Prostate gland (tissue), 2 donors: ENCODE results near the gene CLEC3B.

Source experiments
- POLR2A ChIP-seq: fragments of 450-650 bp; IDR thresholded peaks from one replicate; pipeline ENCODE4 v1.6.1; 2016; ENCODE audit warnings: antibody characterized with exemption, mild to moderate bottlenecking
- TF ChIP-seq, protein P1 (sequence below), 4 experiments: fragments of 200-600 bp in 2 of 4; fragments of 450-650 bp in 2 of 4; sonication (generic) in 2 of 4; IDR thresholded peaks; 1 replicate in 3 of 4; 2 replicates in 1 of 4; pipeline ENCODE4 v1.5.1; 2016 to 2019; ENCODE audit warnings: antibody characterized with exemption in 4 of 4, mild to moderate bottlenecking in 2 of 4, moderate library complexity in 2 of 4

DNA sequence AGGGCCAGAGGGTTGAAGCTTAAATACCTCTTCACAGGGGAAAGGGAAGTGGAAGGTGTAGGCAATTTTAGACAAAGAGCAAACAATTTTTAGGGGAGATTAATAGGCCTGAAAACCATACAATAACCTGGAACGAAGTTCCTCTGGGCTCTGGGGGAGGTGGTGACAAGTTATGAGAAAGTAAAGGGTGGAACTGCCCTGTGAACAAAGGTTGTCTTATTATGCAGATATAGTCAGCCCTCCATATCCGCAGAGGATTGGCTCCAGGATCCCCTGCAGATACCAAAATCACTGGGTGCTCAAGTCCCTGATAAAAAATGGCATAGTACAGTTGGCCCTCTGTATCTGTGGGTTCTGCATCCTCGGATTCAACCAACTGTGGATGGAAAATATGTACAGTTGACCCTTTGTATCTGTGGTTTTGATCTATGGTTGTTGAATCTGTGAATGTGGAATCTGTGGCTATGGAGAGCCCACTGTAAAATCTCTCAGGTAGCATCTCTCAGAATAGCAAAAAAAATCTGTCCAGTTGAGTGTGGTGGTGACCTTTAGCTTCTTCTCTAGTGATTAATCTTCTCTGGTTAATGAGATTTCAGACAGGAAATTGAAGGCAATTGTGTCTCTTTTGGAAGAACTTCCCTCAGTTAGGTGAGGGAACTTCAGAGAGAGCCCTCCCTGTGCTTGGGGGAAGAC is 40.2 kb downstream of the CLEC3B start:
- TF ChIP-seq POLR2A, result no peak
- TF ChIP-seq, protein P1, sequence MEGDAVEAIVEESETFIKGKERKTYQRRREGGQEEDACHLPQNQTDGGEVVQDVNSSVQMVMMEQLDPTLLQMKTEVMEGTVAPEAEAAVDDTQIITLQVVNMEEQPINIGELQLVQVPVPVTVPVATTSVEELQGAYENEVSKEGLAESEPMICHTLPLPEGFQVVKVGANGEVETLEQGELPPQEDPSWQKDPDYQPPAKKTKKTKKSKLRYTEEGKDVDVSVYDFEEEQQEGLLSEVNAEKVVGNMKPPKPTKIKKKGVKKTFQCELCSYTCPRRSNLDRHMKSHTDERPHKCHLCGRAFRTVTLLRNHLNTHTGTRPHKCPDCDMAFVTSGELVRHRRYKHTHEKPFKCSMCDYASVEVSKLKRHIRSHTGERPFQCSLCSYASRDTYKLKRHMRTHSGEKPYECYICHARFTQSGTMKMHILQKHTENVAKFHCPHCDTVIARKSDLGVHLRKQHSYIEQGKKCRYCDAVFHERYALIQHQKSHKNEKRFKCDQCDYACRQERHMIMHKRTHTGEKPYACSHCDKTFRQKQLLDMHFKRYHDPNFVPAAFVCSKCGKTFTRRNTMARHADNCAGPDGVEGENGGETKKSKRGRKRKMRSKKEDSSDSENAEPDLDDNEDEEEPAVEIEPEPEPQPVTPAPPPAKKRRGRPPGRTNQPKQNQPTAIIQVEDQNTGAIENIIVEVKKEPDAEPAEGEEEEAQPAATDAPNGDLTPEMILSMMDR (IDR thresholded peaks at IDR 0.05), result no peak
